GM12864 (cell line): ENCODE data around the gene OR4C11.

Experiments
- DNase-seq: peaks from one replicate; pipeline ENCODE4 v3.0.0-alpha.2; 2011; ENCODE audit warnings: low read depth
- H3K4me3 ChIP-seq: 2 replicates; pipeline ENCODE4 v1.5.1; 2011; ENCODE audit warnings: mild to moderate bottlenecking, low read depth, low read length, control low read depth
- TF ChIP-seq, protein P1 (sequence below): IDR thresholded peaks from 2 replicates; pipeline ENCODE4 v1.5.1; 2011; ENCODE audit warnings: low read depth, mild to moderate bottlenecking, moderate library complexity, low read length, control low read depth, inconsistent platforms; ENCODE audit errors: missing control alignments

OR4C11 gene

DNA sequence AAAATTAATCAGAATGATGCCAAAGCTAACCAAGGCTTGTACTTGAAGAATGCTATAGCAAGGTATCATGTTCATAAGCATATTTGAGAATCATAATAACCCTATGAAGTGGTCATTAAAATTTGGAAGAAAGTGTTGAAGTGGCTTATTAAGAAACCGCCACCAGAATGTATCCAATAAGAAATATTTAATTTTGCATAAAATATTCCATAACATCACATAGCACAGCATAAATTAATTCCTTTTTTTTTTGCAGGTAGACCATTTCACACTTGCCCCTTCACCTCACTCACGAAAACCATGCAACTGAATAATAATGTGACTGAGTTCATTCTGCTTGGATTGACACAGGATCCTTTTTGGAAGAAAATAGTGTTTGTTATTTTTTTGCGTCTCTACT, 35.6 kb downstream of the OR4C11 start, which contains the start of gene OR4C16:
OR4C16 (plus strand) TSS at position 301 of the 400 bp plus-strand sequence; CDS start at position 301, 0 bp downstream.
- H3K4me3 ChIP-seq, result no peak within 1 kb of the TSS
- no peak for DNase-seq
- TF ChIP-seq, protein P1, sequence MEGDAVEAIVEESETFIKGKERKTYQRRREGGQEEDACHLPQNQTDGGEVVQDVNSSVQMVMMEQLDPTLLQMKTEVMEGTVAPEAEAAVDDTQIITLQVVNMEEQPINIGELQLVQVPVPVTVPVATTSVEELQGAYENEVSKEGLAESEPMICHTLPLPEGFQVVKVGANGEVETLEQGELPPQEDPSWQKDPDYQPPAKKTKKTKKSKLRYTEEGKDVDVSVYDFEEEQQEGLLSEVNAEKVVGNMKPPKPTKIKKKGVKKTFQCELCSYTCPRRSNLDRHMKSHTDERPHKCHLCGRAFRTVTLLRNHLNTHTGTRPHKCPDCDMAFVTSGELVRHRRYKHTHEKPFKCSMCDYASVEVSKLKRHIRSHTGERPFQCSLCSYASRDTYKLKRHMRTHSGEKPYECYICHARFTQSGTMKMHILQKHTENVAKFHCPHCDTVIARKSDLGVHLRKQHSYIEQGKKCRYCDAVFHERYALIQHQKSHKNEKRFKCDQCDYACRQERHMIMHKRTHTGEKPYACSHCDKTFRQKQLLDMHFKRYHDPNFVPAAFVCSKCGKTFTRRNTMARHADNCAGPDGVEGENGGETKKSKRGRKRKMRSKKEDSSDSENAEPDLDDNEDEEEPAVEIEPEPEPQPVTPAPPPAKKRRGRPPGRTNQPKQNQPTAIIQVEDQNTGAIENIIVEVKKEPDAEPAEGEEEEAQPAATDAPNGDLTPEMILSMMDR, result no peak

DNA sequence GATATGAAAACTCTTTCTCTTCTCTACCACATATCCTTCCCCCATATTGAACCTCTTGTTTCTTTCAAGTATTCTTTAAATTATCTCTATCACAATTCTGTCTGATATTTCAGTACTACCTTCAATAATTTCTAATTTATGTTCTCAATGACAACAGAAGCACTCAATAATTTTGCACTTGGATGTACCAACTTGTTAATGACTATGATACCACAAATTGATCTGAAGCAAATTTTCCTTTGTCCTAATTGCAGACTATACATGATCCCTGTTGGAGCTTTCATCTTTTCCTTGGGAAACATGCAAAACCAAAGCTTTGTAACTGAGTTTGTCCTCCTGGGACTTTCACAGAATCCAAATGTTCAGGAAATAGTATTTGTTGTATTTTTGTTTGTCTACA, 53.3 kb downstream of the OR4C11 start, which contains the start of gene OR4C15:
OR4C15 (plus strand) TSS at position 301 of the 400 bp plus-strand sequence; CDS start at position 301, 0 bp downstream.
- H3K4me3 ChIP-seq, result no peak within 1 kb of the TSS
- TF ChIP-seq, protein P1, result no peak
- no peak for DNase-seq
